HepG2 (cell line): ENCODE data around the gene HTRA3. TPM values are rescaled to one million over a fixed set of nuclear protein-coding genes. Genes with fewer than 3 reads are reported as not detected.

ENCODE experiments used
- DDIT3 ChIP-seq: sonication (generic); formaldehyde crosslinking; IDR thresholded peaks from 2 replicates; pipeline ENCODE4 v1.4.0; 2020; ENCODE audit warnings: mild to moderate bottlenecking, missing genetic modification reagents
- GRHL1 ChIP-seq: sonication (generic); formaldehyde crosslinking; conservative IDR thresholded peaks from 2 replicates; pipeline ENCODE4 v1.8.0; 2022; ENCODE audit warnings: missing genetic modification reagents
- JUNB ChIP-seq: sonication (generic); formaldehyde crosslinking; IDR thresholded peaks from 2 replicates; pipeline ENCODE4 v1.8.0; 2022; ENCODE audit warnings: missing genetic modification reagents, mild to moderate bottlenecking, borderline replicate concordance
- MAFF ChIP-seq: IDR thresholded peaks from 2 replicates; pipeline ENCODE4 v1.6.1; 2011; ENCODE audit warnings: low read depth, low read length, improper control_type of control experiment
- NONO ChIP-seq, 2 experiments: fragments of 450-650 bp in 1 of 2; sonication (generic) in 1 of 2; formaldehyde crosslinking in 1 of 2; IDR thresholded peaks in 1 of 2; conservative IDR thresholded peaks in 1 of 2; 2 replicates each; pipeline versions ENCODE4 v1.6.1 to v1.8.0; 2017 to 2022; ENCODE audit warnings: mild to moderate bottlenecking in 1 of 2, missing genetic modification reagents in 1 of 2, moderate library complexity in 1 of 2
- PCBP2 ChIP-seq: fragments of 200-400 bp; formaldehyde crosslinking; optimal IDR thresholded peaks from 2 replicates; pipeline ENCODE3; 2018; ENCODE audit warnings: low read length, low read depth; ENCODE audit not compliant: poor library complexity, severe bottlenecking
- ZBTB25 ChIP-seq: IDR thresholded peaks from 2 replicates; pipeline ENCODE4 v1.6.1; 2018; ENCODE audit warnings: missing genetic modification reagents
- ZFP36 ChIP-seq: fragments of 150-350 bp; IDR thresholded peaks from 2 replicates; pipeline ENCODE4 v1.6.1; 2018; ENCODE audit warnings: borderline replicate concordance, low read length, low read depth; ENCODE audit not compliant: partially characterized antibody
- ZFP41 ChIP-seq: sonication (generic); formaldehyde crosslinking; IDR thresholded peaks from 2 replicates; pipeline ENCODE4 v1.4.0; 2020; ENCODE audit warnings: mild to moderate bottlenecking, missing genetic modification reagents, borderline replicate concordance
- ZKSCAN8 ChIP-seq: IDR thresholded peaks from 2 replicates; pipeline ENCODE4 v1.6.1; 2016; ENCODE audit warnings: borderline replicate concordance, missing genetic modification reagents, missing compliant biosample characterization
- polyA plus RNA-seq, 8 experiments: library from polyadenylated mRNA; depleted of rRNA in 3 of 8; stranded (reverse) in 7 of 8; unstranded in 1 of 8; fragments of >200 nt; fragmentation: Illumina TruSeq in 4 of 8; extraction: Trizol in 4 of 8; gene quantifications; 2 replicates each; pipeline versions ENCODE4 v1.2.1 to v1.2.3, GENCODE V29; 2011 to 2016; ENCODE audit warnings: low read depth in 4 of 8, missing spikeins in 1 of 8, mixed read lengths in 1 of 8; ENCODE audit not compliant: insufficient read depth in 1 of 8
- total RNA-seq, 5 experiments: library from RNA; depleted of rRNA; stranded (reverse); fragments of >200 nt; fragmentation: Illumina TruSeq; extraction: Trizol; gene quantifications; 2 replicates each; pipeline ENCODE4 v1.2.3, GENCODE V29; 2016; ENCODE audit warnings: low read depth in 1 of 5
- TF ChIP-seq, protein P1 (sequence below): sonication (generic); formaldehyde crosslinking; IDR thresholded peaks from 2 replicates; pipeline ENCODE4 v1.4.0; 2020; ENCODE audit warnings: mild to moderate bottlenecking, missing genetic modification reagents
- TF ChIP-seq, protein P2 (sequence below): sonication (generic); formaldehyde crosslinking; IDR thresholded peaks from 2 replicates; pipeline ENCODE4 v1.8.0; 2023; ENCODE audit warnings: mild to moderate bottlenecking, missing genetic modification reagents
- TF ChIP-seq, protein P3 (sequence below): IDR thresholded peaks from 2 replicates; pipeline ENCODE4 v1.6.1; 2016; ENCODE audit warnings: low read depth, borderline replicate concordance

HTRA3 gene
- total and polyA plus RNA-seq, 2 of the 13 experiments (the other 11 are each of a cell fraction or from before 2014, with no cell fraction given): 0.17 TPM; not detected in 1

DNA sequence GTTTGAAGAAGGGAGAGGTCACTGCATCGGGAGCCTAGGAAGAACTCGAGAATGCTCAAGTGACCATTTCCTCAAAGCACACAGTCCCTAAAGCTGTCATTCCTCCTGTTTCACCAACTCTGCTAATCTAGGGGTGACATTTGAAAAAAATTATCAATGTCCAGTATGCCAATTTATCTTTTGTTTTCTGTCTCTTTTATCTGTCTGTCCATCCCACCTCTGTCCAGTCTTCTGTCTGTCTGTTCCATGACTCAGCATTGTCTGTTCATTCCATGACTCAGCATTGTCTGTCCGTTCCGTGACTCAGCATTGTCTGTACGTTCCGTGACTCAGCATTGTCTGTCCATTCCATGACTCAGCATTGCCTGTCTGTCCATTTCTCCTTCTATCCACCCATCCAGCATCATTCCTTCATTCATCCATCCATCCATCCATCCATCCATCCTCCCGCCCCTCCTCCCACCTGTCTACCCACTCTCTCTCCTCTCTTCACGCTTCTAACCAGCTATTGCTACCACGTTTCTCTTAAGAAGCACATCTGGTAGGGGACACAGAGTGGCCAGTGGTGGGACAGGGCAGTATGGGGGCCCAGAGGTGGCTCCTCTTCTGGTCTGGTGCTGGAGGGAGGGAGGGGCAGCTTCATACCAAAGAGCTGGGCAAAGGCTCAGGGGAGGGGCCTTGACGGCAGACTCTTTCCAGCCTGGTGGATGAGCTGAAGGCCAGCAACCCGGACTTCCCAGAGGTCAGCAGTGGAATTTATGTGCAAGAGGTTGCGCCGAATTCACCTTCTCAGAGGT lies 34.1 kb downstream of the HTRA3 start (continued):
- TF ChIP-seq, protein P1, sequence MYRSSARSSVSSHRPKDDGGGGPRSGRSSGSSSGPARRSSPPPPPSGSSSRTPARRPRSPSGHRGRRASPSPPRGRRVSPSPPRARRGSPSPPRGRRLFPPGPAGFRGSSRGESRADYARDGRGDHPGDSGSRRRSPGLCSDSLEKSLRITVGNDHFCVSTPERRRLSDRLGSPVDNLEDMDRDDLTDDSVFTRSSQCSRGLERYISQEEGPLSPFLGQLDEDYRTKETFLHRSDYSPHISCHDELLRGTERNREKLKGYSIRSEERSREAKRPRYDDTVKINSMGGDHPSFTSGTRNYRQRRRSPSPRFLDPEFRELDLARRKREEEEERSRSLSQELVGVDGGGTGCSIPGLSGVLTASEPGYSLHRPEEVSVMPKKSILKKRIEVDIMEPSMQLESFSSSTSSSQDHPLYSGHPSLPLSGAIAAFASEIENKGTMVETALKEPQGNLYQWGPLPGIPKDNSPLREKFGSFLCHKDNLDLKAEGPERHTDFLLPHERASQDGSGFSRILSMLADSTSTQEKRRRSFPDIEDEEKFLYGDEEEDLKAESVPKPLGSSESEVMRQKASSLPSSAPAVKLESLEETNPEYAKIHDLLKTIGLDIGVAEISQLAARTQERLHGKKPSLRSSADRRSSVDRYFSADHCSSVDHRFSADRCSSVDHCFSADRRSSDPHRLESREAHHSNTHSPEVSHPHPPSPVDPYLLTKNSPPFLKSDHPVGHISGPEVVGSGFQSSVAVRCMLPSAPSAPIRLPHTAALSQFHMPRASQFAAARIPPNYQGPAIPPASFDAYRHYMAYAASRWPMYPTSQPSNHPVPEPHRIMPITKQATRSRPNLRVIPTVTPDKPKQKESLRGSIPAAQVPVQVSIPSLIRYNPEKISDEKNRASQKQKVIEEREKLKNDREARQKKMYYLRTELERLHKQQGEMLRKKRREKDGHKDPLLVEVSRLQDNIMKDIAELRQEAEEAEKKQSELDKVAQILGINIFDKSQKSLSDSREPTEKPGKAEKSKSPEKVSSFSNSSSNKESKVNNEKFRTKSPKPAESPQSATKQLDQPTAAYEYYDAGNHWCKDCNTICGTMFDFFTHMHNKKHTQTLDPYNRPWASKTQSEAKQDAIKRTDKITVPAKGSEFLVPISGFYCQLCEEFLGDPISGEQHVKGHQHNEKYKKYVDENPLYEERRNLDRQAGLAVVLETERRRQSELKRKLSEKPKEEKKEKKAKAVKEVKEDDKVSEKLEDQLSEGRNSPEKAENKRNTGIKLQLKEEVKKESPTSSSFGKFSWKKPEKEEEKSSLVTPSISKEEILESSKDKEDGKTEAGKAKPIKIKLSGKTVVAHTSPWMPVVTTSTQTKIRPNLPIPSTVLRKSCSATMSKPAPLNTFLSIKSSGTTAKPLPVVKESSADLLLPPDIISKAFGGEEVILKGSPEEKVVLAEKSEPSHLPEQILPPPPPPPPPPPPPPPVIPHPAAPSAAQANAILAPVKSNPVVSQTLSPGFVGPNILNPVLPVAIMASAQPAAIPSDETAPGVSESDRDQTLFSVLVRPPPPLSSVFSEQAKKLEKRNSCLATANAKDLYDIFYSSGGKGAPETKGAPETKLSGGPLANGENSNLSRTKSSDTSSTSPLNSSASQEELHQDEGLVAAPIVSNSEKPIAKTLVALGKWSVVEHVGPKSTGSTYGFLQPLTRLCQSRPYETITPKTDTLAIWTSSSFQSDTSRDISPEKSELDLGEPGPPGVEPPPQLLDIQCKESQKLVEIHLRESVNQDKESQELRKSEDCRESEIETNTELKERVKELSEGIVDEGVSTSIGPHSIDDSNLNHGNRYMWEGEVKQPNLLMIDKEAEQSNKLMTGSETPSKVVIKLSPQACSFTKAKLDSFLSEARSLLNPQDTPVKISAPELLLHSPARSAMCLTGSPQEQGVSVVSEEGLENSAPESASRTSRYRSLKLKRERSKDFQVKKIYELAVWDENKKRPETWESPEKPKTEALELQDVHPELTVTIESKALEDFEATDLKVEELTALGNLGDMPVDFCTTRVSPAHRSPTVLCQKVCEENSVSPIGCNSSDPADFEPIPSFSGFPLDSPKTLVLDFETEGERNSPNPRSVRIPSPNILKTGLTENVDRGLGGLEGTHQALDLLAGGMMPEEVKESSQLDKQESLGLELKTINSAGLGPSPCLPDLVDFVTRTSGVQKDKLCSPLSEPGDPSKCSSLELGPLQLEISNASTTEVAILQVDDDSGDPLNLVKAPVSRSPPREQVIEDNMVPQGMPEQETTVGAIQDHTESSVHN (CRISPR knock-in tag): no peak
- no peak for TF ChIP-seq ZBTB25
- TF ChIP-seq ZFP41 (CRISPR knock-in tag): no peak
- TF ChIP-seq JUNB (CRISPR knock-in tag): 0 out of 2 replicates have a peak, but pooled peaks have one; percentile 43
- peak; percentile 100 for TF ChIP-seq MAFF
- TF ChIP-seq, protein P2, sequence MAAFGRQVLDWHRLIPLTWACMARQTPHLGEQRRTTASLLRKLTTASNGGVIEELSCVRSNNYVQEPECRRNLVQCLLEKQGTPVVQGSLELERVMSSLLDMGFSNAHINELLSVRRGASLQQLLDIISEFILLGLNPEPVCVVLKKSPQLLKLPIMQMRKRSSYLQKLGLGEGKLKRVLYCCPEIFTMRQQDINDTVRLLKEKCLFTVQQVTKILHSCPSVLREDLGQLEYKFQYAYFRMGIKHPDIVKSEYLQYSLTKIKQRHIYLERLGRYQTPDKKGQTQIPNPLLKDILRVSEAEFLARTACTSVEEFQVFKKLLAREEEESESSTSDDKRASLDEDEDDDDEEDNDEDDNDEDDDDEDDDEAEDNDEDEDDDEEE: no peak
- no peak for TF ChIP-seq PCBP2
- no peak for TF ChIP-seq DDIT3 (CRISPR knock-in tag)
- no peak for TF ChIP-seq NONO (IDR thresholded peaks at IDR 0.05)
- TF ChIP-seq NONO (CRISPR knock-in tag; conservative IDR thresholded peaks at IDR 0.05): 0 out of 2 replicates have a peak, but pooled peaks have one; percentile 27
- TF ChIP-seq ZFP36: no peak
- TF ChIP-seq, protein P3, sequence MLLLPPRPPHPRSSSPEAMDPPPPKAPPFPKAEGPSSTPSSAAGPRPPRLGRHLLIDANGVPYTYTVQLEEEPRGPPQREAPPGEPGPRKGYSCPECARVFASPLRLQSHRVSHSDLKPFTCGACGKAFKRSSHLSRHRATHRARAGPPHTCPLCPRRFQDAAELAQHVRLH (CRISPR knock-in tag): no peak
- no peak for TF ChIP-seq GRHL1 (CRISPR knock-in tag)
- TF ChIP-seq ZKSCAN8 (CRISPR knock-in tag): no peak
